Measurements from ENCODE around the gene HTR2C. TPM values are rescaled to one million over a fixed set of nuclear protein-coding genes. Genes with fewer than 3 reads are reported as not detected.

Gene HTR2C
- total RNA-seq, 2 donors from 2014 or later: not detected

DNA sequence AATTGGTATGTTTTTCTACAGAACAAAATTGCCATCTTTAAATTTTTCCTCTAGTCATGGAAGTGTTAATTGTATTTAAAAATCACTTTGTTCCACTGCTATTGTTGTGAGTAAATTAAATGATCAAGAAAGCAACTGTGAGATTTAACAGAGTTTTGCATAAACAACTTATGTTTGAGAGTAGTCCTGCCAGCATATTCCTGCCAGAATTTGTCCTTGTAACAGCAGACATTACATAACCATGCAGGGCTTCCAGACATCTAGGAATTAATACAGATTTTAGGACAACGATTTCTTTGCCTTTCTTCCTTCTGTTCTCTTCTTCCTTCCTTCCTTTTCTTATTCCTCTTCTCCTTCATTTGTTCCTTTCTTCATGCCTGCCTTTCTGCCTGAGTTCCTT is 125.5 kb downstream of the HTR2C start:
- Histone ChIP-seq H3K27ac (no peak overlapping the region), H3K36me3 (no peaks in the 10 kb centered on the region), H3K27me3 (replicated peaks; ENCODE audit: insufficient read depth) (no peaks in the 10 kb centered on the region), H3K9me3 (no peaks in the 10 kb centered on the region), H3K4me3 (no peak overlapping the region), H3K4me1 (replicated peaks) (no peaks in the 10 kb centered on the region)
- TF ChIP-seq, protein P1, sequence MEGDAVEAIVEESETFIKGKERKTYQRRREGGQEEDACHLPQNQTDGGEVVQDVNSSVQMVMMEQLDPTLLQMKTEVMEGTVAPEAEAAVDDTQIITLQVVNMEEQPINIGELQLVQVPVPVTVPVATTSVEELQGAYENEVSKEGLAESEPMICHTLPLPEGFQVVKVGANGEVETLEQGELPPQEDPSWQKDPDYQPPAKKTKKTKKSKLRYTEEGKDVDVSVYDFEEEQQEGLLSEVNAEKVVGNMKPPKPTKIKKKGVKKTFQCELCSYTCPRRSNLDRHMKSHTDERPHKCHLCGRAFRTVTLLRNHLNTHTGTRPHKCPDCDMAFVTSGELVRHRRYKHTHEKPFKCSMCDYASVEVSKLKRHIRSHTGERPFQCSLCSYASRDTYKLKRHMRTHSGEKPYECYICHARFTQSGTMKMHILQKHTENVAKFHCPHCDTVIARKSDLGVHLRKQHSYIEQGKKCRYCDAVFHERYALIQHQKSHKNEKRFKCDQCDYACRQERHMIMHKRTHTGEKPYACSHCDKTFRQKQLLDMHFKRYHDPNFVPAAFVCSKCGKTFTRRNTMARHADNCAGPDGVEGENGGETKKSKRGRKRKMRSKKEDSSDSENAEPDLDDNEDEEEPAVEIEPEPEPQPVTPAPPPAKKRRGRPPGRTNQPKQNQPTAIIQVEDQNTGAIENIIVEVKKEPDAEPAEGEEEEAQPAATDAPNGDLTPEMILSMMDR (IDR thresholded peaks at IDR 0.05): no peak
- intact Hi-C loops (cut with DNase I): no loop called here
- DNase-seq (ENCODE audit: low spot score): no peak
- 44% methylated on average over 1 of the region's 1 CpG for WGBS

DNA sequence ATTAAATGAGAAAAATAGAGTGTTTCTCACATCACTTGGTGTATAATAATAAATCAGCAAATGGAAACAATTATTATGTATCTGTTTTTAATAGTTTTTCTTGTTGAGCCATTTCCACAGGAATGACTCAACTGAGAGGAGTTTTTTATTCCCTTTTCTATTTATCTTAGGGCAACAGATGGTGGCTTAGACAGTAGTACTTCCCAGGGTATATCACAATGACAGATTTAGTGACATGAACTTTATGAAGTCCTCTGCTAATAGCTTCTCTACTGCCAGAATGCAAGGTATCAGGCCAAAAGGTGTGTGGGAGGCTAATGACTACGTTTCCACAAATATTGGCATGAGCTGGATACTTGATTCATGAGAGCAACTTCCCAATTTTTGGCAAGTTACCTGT is 126.7 kb downstream of the HTR2C start:
- no peaks in the 10 kb centered on the region for H3K9me3 ChIP-seq
- no peaks in the 10 kb centered on the region for H3K36me3 ChIP-seq
- TF ChIP-seq POLR2A (IDR thresholded peaks at IDR 0.05) (no peak), POLR2AphosphoS5 (IDR thresholded peaks at IDR 0.05) (no peak)
- TF ChIP-seq, protein P1 (IDR thresholded peaks at IDR 0.05): no peak
- no peak overlapping the region for H3K27ac ChIP-seq
- no peak for DNase-seq (ENCODE audit: low spot score)
- WGBS: 7% methylated on average over 1 of the region's 1 CpG
- no peaks in the 10 kb centered on the region for H3K4me1 ChIP-seq (replicated peaks)
- H3K4me3 ChIP-seq: no peak overlapping the region
- intact Hi-C loops (cut with DNase I): no loop called here
- no peaks in the 10 kb centered on the region for H3K27me3 ChIP-seq (replicated peaks; ENCODE audit: insufficient read depth)

DNA sequence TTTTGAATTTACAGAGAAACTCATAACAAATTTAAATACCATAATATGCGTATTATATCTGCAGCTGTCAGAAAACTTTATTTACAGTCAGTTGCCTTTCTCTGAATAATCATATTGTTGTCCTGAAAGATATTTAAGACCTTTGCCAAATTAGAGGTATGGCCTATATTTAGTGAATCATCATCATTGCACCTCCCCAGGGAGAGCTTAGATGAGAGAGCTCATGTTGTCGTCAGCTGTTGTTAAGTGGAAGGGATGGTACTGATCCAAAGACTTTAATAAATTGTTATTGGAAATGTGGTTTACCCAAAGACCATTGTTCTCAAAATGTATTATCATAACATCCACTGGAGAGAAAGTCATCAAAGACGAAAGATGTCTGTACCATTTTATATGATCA is 128.6 kb downstream of the HTR2C start:
- intact Hi-C loops (cut with DNase I): no loop called here
- DNase-seq (ENCODE audit: low spot score): no peak

DNA sequence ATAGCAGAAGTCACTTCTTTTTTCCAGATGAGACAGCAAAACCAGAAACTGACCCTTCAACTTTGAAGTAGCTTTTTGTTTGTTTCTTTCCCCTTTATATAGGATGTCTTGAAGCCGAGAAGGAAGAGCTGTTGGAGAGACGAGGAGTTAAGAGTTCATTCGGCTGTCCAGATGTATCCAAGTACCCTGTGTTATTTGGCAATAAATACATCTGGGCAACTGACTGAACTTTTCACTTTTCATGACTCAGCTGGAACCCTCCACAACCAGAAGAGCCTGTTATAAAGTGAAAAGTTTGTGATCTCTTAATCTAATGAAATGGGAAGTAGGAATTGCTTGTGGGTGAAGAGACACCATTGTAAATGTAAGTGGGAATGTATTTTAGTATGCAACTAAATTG is 131.2 kb downstream of the HTR2C start:
- Histone ChIP-seq H3K4me3 (no peak overlapping the region), H3K27ac (no peak overlapping the region), H3K27me3 (replicated peaks; ENCODE audit: insufficient read depth) (no peaks in the 10 kb centered on the region), H3K4me1 (replicated peaks) (no peaks in the 10 kb centered on the region), H3K36me3 (no peaks in the 10 kb centered on the region), H3K9me3 (no peaks in the 10 kb centered on the region)
- no peak for DNase-seq (ENCODE audit: low spot score)
- 19% methylated on average over 3 of the region's 3 CpGs for WGBS
- intact Hi-C loops (cut with DNase I): no loop called here
- TF ChIP-seq, protein P1 (IDR thresholded peaks at IDR 0.05): no peak
- no peak for TF ChIP-seq POLR2AphosphoS5 (IDR thresholded peaks at IDR 0.05)
- no peak for TF ChIP-seq POLR2A (IDR thresholded peaks at IDR 0.05)

More for the DNA sequence above, 128.6 kb downstream of the HTR2C start:
- Histone ChIP-seq H3K36me3 (no peaks in the 10 kb centered on the region), H3K9me3 (no peaks in the 10 kb centered on the region), H3K4me3 (no peak overlapping the region), H3K27me3 (replicated peaks; ENCODE audit: insufficient read depth) (no peaks in the 10 kb centered on the region), H3K27ac (no peak overlapping the region), H3K4me1 (replicated peaks) (no peaks in the 10 kb centered on the region)
- TF ChIP-seq, protein P1 (IDR thresholded peaks at IDR 0.05): no peak
- no peak for TF ChIP-seq POLR2A (IDR thresholded peaks at IDR 0.05)
- no peak for TF ChIP-seq POLR2AphosphoS5 (IDR thresholded peaks at IDR 0.05)
- 89% methylated on average over 3 of the region's 3 CpGs for WGBS

DNA sequence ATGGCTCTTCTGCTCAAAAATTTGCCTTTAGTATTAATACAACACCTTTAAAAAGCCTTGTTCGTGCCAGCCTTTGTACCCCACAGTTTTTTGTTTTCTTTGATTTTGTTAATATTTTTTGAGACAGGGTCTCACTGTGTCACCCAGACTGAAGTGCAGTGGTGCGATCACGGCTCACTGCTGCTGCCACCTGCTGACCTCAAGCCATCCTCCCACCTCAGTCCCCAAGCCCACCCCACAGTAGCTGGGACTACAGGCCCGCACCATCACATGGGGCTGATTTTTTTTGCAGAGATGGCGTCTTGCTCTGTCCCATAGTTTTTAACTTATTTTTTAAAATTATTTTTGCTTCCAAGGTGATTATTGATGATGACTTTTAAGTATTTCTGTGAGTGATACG is 134.0 kb downstream of the HTR2C start:
- H3K4me3 ChIP-seq: no peak overlapping the region
- WGBS: 67% methylated on average over 6 of the region's 6 CpGs
- H3K27me3 ChIP-seq (replicated peaks; ENCODE audit: insufficient read depth): no peaks in the 10 kb centered on the region
- DNase-seq (ENCODE audit: low spot score): no peak
- H3K4me1 ChIP-seq (replicated peaks): no peaks in the 10 kb centered on the region
- TF ChIP-seq, protein P1 (IDR thresholded peaks at IDR 0.05): no peak
- H3K27ac ChIP-seq: no peak overlapping the region
- no peaks in the 10 kb centered on the region for H3K9me3 ChIP-seq
- H3K36me3 ChIP-seq: no peaks in the 10 kb centered on the region
- intact Hi-C loops (cut with DNase I): no loop called here

All from prostate gland (tissue), 2 donors.